Gastrocnemius medialis (tissue), 4 donors: ENCODE results near the gene BMP7. TPM values are rescaled to one million over a fixed set of nuclear protein-coding genes. Genes with fewer than 3 reads are reported as not detected.

Source experiments
- ATAC-seq, 2 donors: fragments of 150-250 bp; one replicate each; pipeline ENCODE4 v1.9.1; 2016
- DNase-seq, 2 donors: peaks; one replicate each; pipeline ENCODE4 v3.0.0-alpha.2; 2019
- H3K27ac ChIP-seq, 4 donors: fragments of 200-600 bp; sonication (generic); 1 replicate in 1 of 4; 2 replicates in 3 of 4; pipeline ENCODE4 v1.5.1; 2016 to 2018; ENCODE audit warnings: mild to moderate bottlenecking in 2 of 4, moderate library complexity in 1 of 4
- H3K27me3 ChIP-seq, 3 donors: fragments of 200-600 bp; sonication (generic) in 2 of 3; 1 replicate in 1 of 3; 2 replicates in 2 of 3; pipeline versions ENCODE4 v1.5.1 to v1.6.0; 2016 to 2019; ENCODE audit warnings: mild to moderate bottlenecking in 1 of 3, moderate library complexity in 1 of 3
- H3K36me3 ChIP-seq, 2 donors: fragments of 200-600 bp; sonication (generic) in 1 of 2; one replicate each; pipeline ENCODE4 v1.5.1; 2017 to 2018
- H3K4me1 ChIP-seq, 2 donors: fragments of 200-600 bp; sonication (generic) in 1 of 2; one replicate each; pipeline ENCODE4 v1.5.1; 2016 to 2017; ENCODE audit warnings: mild to moderate bottlenecking in 2 of 2
- H3K4me3 ChIP-seq, 4 donors: fragments of 200-600 bp; sonication (generic) in 3 of 4; 1 replicate in 1 of 4; 2 replicates in 3 of 4; pipeline ENCODE4 v1.5.1; 2016 to 2019; ENCODE audit warnings: mild to moderate bottlenecking in 2 of 4
- H3K9me3 ChIP-seq, 3 donors: fragments of 200-600 bp; sonication (generic) in 2 of 3; 1 replicate in 1 of 3; 2 replicates in 2 of 3; pipeline ENCODE4 v1.5.1; 2016 to 2019
- CTCF ChIP-seq, 5 experiments: fragments of 450-650 bp in 3 of 5; fragments of 200-600 bp in 2 of 5; sonication (generic) in 2 of 5; IDR thresholded peaks in 4 of 5; conservative IDR thresholded peaks in 1 of 5; 1 replicate in 4 of 5; 2 replicates in 1 of 5; pipeline ENCODE4 v1.5.1; 2016 to 2019; ENCODE audit warnings: antibody characterized with exemption in 5 of 5, mild to moderate bottlenecking in 3 of 5, moderate library complexity in 3 of 5
- POLR2A ChIP-seq, 2 donors: fragments of 450-650 bp; IDR thresholded peaks; one replicate each; pipeline ENCODE4 v1.6.1; 2017; ENCODE audit warnings: antibody characterized with exemption in 2 of 2, mild to moderate bottlenecking in 2 of 2, moderate library complexity in 2 of 2
- in situ Hi-C, 4 donors: fragments of 200-750 bp; cut with MboI; loops; one replicate each; pipeline versions ENCODE4 v1.15.0 to v1.8.0; 2017; ENCODE audit warnings: low sequenced_read_pairs in 4 of 4
- intact Hi-C: fragments of 100-400 bp; cut with DNase I; formaldehyde crosslinking; loops from one replicate; pipeline ENCODE4 v1.15.1; 2023; ENCODE audit warnings: low total_unique reads
- total RNA-seq, 4 donors: library from RNA; depleted of rRNA; stranded (reverse); fragments of >200 nt; gene quantifications; one replicate each; pipeline versions ENCODE4 v1.1.0 to v1.2.3, GENCODE V29; 2016

The BMP7 gene
- total RNA-seq = under 1 TPM in 1 of 4 donors, not detected in 3; 0.52 TPM

DNA sequence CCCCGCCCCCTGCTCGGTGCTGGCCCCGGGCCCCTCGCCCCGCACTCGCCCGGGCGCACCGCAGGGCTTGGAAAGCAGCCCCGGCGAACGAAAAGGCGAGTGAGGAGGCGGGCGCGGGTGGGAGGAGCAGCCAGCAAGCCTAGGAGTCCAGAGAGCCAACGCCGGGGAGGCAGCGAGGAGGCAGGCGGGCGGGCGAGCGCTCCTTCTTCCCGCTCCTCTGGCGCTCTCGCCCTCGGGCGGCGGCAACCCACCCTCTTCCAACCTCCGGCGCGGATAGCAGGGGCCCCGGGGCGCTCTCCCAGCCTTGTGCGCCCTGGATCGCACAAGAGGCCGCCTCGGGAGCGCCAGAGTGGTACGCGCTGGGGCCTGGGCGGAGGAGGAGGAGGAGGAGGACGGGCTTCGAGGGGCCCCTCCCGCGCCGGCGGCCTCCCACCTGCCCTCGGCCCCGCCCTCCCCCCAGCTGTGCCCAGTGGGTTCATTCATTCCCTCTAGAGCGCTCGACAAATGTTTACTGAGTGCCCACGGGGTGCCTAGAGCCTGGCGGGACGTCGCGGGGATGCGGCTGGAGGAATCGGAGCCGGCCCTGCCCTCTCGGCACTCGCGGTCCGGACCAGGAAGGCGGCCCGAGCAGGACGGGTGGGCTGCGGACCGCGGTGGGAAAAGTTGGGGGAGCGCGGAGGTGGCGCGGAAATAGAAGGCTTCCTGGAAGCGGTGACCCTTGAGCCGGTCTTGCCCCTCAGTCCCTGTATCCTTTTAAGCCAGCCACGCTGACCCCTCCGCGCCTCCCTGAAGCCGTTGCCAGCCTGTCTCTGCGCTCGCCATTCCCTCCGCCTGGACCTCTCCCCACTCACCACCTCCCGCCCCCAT lies at the start of gene BMP7:
BMP7 (minus strand) TSS at position 351 of the 867 bp plus-strand sequence. CDS start 519 bp downstream, outside the sequence.
- H3K4me3 ChIP-seq = peak within 1 kb of the TSS in 3 of 4 donors; percentile 13 to 26 (median 17)
- ATAC-seq (no peak), DNase-seq (no peak)
- no peaks in the 10 kb centered on the region for H3K9me3 ChIP-seq
- peaks cover 47 to 51% (median 50%) of the 10 kb centered on the region in 3 donors for H3K27me3 ChIP-seq
- no peaks in the 10 kb centered on the region for H3K4me1 ChIP-seq
- in situ Hi-C loops = no loop called here
- H3K27ac ChIP-seq = no peak within 1 kb of the TSS
- TF ChIP-seq CTCF (IDR thresholded peaks at IDR 0.05 in 4 of 5, conservative IDR thresholded peaks at IDR 0.05 in 1 of 5) (no peak), POLR2A (IDR thresholded peaks at IDR 0.05) (no peak)
- intact Hi-C loops = no loop called here
- no peaks in the 10 kb centered on the region for H3K36me3 ChIP-seq

- Histone ChIP-seq H3K36me3 (no peaks in the 10 kb centered on the region), H3K27ac (no peak overlapping the region), H3K9me3 (no peaks in the 10 kb centered on the region), H3K4me1 (no peaks in the 10 kb centered on the region), H3K4me3 (no peak overlapping the region), H3K27me3 (no peaks in the 10 kb centered on the region)
- in situ Hi-C loops (no loop called here), intact Hi-C loops (no loop called here)
- TF ChIP-seq CTCF (IDR thresholded peaks at IDR 0.05 in 4 of 5, conservative IDR thresholded peaks at IDR 0.05 in 1 of 5) (no peak), POLR2A (IDR thresholded peaks at IDR 0.05) (no peak)
- ATAC-seq (no peak), DNase-seq (no peak)
Measured at GRCh38 chr20:57315976-57316480, 49.6 kb upstream of the BMP7 start.

- no peak for DNase-seq
- no peak for ATAC-seq
- Histone ChIP-seq H3K4me3 (no peak overlapping the region), H3K9me3 (no peaks in the 10 kb centered on the region), H3K36me3 (no peaks in the 10 kb centered on the region), H3K27ac (no peak overlapping the region), H3K27me3 (no peaks in the 10 kb centered on the region), H3K4me1 (no peaks in the 10 kb centered on the region)
- intact Hi-C loops (no loop called here), in situ Hi-C loops (no loop called here)
- no peak for TF ChIP-seq POLR2A (IDR thresholded peaks at IDR 0.05)
Measured at GRCh38 chr20:57315083-57315975, 48.9 kb upstream of the BMP7 start.

- Histone ChIP-seq H3K27me3 (no peaks in the 10 kb centered on the region), H3K9me3 (no peaks in the 10 kb centered on the region), H3K27ac (no peak overlapping the region), H3K36me3 (no peaks in the 10 kb centered on the region), H3K4me1 (no peaks in the 10 kb centered on the region), H3K4me3 (no peak overlapping the region)
- no peak for ATAC-seq
- in situ Hi-C loops = no loop called here
- TF ChIP-seq POLR2A (IDR thresholded peaks at IDR 0.05) = no peak
- no peak for TF ChIP-seq CTCF (IDR thresholded peaks at IDR 0.05 in 4 of 5, conservative IDR thresholded peaks at IDR 0.05 in 1 of 5)
- intact Hi-C loops = no loop called here
- DNase-seq = no peak
Measured at GRCh38 chr20:57313951-57314350, 47.5 kb upstream of the BMP7 start.

- H3K9me3 ChIP-seq = no peaks in the 10 kb centered on the region
- in situ Hi-C loops = no loop called here
- ATAC-seq = no peak
- DNase-seq = no peak
- H3K27ac ChIP-seq = no peak overlapping the region
- no peaks in the 10 kb centered on the region for H3K27me3 ChIP-seq
- intact Hi-C loops = no loop called here
- H3K4me1 ChIP-seq = no peaks in the 10 kb centered on the region
- no peaks in the 10 kb centered on the region for H3K36me3 ChIP-seq
- H3K4me3 ChIP-seq = no peak overlapping the region
- TF ChIP-seq POLR2A (IDR thresholded peaks at IDR 0.05) (no peak), CTCF (IDR thresholded peaks at IDR 0.05 in 4 of 5, conservative IDR thresholded peaks at IDR 0.05 in 1 of 5) (no peak)
Measured at GRCh38 chr20:57313230-57313629, 46.8 kb upstream of the BMP7 start.
